AG04450 (cell line): Measurements from ENCODE around the gene IKBKE. TPM values are rescaled to one million over a fixed set of nuclear protein-coding genes. Genes with fewer than 3 reads are reported as not detected.

Experiments used
- CTCF ChIA-PET: fragments of 300-600, 350-600 bp; formaldehyde crosslinking; extraction: SDS; loops from one replicate; lab custom pipeline; 2022; ENCODE audit warnings: antibody characterized with exemption, inconsistent platforms; lab: Charles Lee
- POLR2A ChIA-PET: fragments of 350-600 bp; formaldehyde crosslinking; extraction: SDS; loops from one replicate; lab custom pipeline; 2021; ENCODE audit warnings: antibody characterized with exemption, inconsistent platforms; lab: Yijun Ruan, JAX
- DNase-seq: peaks from one replicate; pipeline ENCODE4 v3.0.0-alpha.2; 2011; ENCODE audit warnings: low read depth, low spot score
- H3K27ac ChIP-seq: one replicate; pipeline ENCODE4 v1.5.1; 2012; ENCODE audit warnings: low read depth, low read length, control low read depth
- H3K27me3 ChIP-seq: one replicate; pipeline ENCODE4 v1.6.0; 2012; ENCODE audit warnings: low read length; ENCODE audit not compliant: control insufficient read depth, insufficient read depth
- H3K4me3 ChIP-seq: 2 replicates; pipeline ENCODE4 v1.5.1; 2011; ENCODE audit warnings: mild to moderate bottlenecking, low read depth, low read length, control low read depth
- H3K9me3 ChIP-seq: 2 replicates; pipeline ENCODE4 v1.5.1; 2012; ENCODE audit warnings: low read length; ENCODE audit not compliant: control insufficient read depth, insufficient read depth
- polyA plus RNA-seq: library from polyadenylated mRNA; depleted of rRNA; stranded (reverse); fragments of >200 nt; gene quantifications from 2 replicates; pipeline ENCODE4 v1.2.3, GENCODE V29; 2011
- TF ChIP-seq, protein P1 (sequence below): IDR thresholded peaks from 2 replicates; pipeline ENCODE4 v1.5.1; 2011; ENCODE audit warnings: low read depth, low read length, control low read depth, inconsistent platforms

IKBKE gene
- polyA plus RNA-seq, 1 experiment = 20.8 TPM

GRCh38 chr1:206461602-206462455 lies 8.4 kb upstream of the IKBKE start:
- TF ChIP-seq, protein P1, sequence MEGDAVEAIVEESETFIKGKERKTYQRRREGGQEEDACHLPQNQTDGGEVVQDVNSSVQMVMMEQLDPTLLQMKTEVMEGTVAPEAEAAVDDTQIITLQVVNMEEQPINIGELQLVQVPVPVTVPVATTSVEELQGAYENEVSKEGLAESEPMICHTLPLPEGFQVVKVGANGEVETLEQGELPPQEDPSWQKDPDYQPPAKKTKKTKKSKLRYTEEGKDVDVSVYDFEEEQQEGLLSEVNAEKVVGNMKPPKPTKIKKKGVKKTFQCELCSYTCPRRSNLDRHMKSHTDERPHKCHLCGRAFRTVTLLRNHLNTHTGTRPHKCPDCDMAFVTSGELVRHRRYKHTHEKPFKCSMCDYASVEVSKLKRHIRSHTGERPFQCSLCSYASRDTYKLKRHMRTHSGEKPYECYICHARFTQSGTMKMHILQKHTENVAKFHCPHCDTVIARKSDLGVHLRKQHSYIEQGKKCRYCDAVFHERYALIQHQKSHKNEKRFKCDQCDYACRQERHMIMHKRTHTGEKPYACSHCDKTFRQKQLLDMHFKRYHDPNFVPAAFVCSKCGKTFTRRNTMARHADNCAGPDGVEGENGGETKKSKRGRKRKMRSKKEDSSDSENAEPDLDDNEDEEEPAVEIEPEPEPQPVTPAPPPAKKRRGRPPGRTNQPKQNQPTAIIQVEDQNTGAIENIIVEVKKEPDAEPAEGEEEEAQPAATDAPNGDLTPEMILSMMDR = peak; percentile 84
- ChIA-PET POLR2A (no interaction called here), CTCF (interaction anchor here (0.7 to 3.4 kb wide), 19 partner anchors 9 to 1038 kb away, joined by 3 to 34 read pairs (median 4); partner anchors contain the start of genes EIF2D and IKBKE)
- DNase-seq = peak; percentile 41
- no peak overlapping the region for H3K27ac ChIP-seq
- H3K9me3 ChIP-seq = no peaks in the 10 kb centered on the region
- no peaks in the 10 kb centered on the region for H3K27me3 ChIP-seq
- no peak overlapping the region for H3K4me3 ChIP-seq

DNA sequence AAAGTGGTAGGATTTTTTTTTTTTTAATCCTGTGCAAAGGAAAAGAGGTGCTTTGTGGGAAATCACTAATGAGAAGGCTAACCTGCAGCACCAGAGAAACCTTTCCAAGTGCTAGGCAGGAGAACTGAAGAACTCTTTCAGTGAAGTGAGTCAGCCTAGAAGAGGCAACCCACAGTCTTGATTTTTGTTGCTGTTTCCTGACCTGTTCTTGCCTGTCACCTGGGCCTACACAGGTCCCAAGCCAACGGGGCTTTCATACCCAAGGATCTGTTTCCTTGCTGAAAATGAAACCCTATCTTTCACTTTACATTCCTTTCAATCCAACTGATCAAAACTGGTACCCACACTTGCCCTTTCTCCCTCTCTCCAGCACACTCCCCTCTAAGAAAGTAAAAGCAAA lies 7.1 kb upstream of the IKBKE start:
- TF ChIP-seq, protein P1 = no peak
- POLR2A ChIA-PET = no interaction called here
- CTCF ChIA-PET = interaction anchor here (1.3 to 3.4 kb wide), 4 partner anchors 8 to 123 kb away, joined by 4 to 34 read pairs (median 21); partner anchors contain the start of gene IKBKE
- no peak overlapping the region for H3K4me3 ChIP-seq
- H3K9me3 ChIP-seq = no peaks in the 10 kb centered on the region
- H3K27ac ChIP-seq = no peak overlapping the region
- no peaks in the 10 kb centered on the region for H3K27me3 ChIP-seq
- no peak for DNase-seq

DNA sequence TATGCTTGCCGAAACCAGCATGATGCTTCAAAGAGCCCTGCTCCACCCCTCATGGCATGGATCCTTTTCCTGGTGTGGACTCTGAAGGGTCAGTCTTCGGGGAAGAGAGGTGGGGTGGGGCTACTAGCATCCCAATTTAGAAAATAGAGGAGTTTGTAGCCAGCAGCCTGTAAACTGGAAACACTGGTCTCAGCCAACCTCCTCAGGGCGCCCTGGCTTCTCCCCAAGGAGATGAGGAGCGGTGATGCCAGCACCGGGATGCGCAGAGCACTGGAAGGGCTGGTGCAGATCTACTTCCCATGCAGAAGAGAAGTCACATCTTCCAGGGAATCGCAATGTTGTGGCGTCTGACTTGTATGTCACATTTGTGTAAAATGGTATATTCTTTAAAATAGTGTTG lies 6.4 kb upstream of the IKBKE start:
- Histone ChIP-seq H3K27ac (no peak overlapping the region), H3K4me3 (no peak overlapping the region), H3K27me3 (no peaks in the 10 kb centered on the region), H3K9me3 (no peaks in the 10 kb centered on the region)
- TF ChIP-seq, protein P1 = no peak
- ChIA-PET CTCF (interaction anchor here (3.4 kb wide), 1 partner anchor 15 kb away, joined by 20 read pairs; no protein-coding TSS in a partner anchor), POLR2A (no interaction called here)
- DNase-seq = no peak

GRCh38 chr1:206464456-206464964 lies 5.8 kb upstream of the IKBKE start:
- Histone ChIP-seq H3K9me3 (no peaks in the 10 kb centered on the region), H3K27me3 (no peaks in the 10 kb centered on the region), H3K27ac (peak overlapping the region; percentile 68), H3K4me3 (no peak overlapping the region)
- peak; percentile 70 for DNase-seq
- ChIA-PET POLR2A (no interaction called here), CTCF (interaction anchor here (1.9 to 2.3 kb wide), 2 partner anchors 15 to 25 kb away, joined by 4 to 14 read pairs; no protein-coding TSS in a partner anchor)
- TF ChIP-seq, protein P1 = no peak

- ChIA-PET CTCF (interaction anchor here (1.9 to 2.3 kb wide), 2 partner anchors 14 to 24 kb away, joined by 4 to 14 read pairs; no protein-coding TSS in a partner anchor), POLR2A (no interaction called here)
- no peaks in the 10 kb centered on the region for H3K27me3 ChIP-seq
- no peak overlapping the region for H3K27ac ChIP-seq
- TF ChIP-seq, protein P1 = no peak
- no peak for DNase-seq
- H3K9me3 ChIP-seq = no peaks in the 10 kb centered on the region
- no peak overlapping the region for H3K4me3 ChIP-seq
Observed at GRCh38 chr1:206465951-206466350, 4.3 kb upstream of the IKBKE start.
